H1 (cell line): ENCODE results near the gene EVC2. TPM values are rescaled to one million over a fixed set of nuclear protein-coding genes. Genes with fewer than 3 reads are reported as not detected.

Experiments used
- ASH2L ChIP-seq: fragments of 200-600, 300-600 bp; sonication (generic); IDR thresholded peaks from one replicate; pipeline ENCODE4 v1.7.1; 2017; ENCODE audit warnings: low read length
- JUND ChIP-seq: IDR thresholded peaks from 2 replicates; pipeline ENCODE4 v1.6.1; 2011; ENCODE audit warnings: mild to moderate bottlenecking, improper control_type of control experiment, low read length
- NANOG ChIP-seq: IDR thresholded peaks from 2 replicates; pipeline ENCODE4 v1.6.1; 2011; ENCODE audit warnings: low read length, low read depth, mild to moderate bottlenecking, inconsistent platforms; ENCODE audit not compliant: insufficient read depth, poor library complexity, severe bottlenecking
- RAD21 ChIP-seq, 2 experiments: IDR thresholded peaks in 1 of 2; conservative IDR thresholded peaks in 1 of 2; 2 replicates each; pipeline ENCODE4 v1.6.1; 2011; ENCODE audit warnings: low read depth in 2 of 2, low read length in 2 of 2, improper control_type of control experiment in 1 of 2, inconsistent platforms in 1 of 2, mild to moderate bottlenecking in 1 of 2, moderate library complexity in 1 of 2
- YY1 ChIP-seq: IDR thresholded peaks from 2 replicates; pipeline ENCODE4 v1.6.1; 2011; ENCODE audit warnings: low read depth, mild to moderate bottlenecking, low read length
- polyA plus RNA-seq, 7 experiments: library from polyadenylated mRNA; depleted of rRNA in 3 of 7; stranded (reverse) in 5 of 7; unstranded in 2 of 7; fragments of >200 nt in 5 of 7; fragments of 200-250 nt in 2 of 7; gene quantifications; 1 replicate in 5 of 7; 2 replicates in 1 of 7; 4 replicates in 1 of 7; pipeline versions ENCODE4 v1.2.1 to v1.2.3, GENCODE V29; 2011 to 2013; ENCODE audit warnings: missing spikeins in 2 of 7, mixed read lengths in 2 of 7
- total RNA-seq: library from RNA; stranded (reverse); fragmentation: NEBNext Ultra II Directional; extraction: Animal tissue kit (Norgen Biotek cat#: 25700); gene quantifications from 2 replicates; pipeline ENCODE4 v1.2.1, GENCODE V29; 2021

The EVC2 gene
- total and polyA plus RNA-seq, 2 of the 8 experiments (the other 6 are each of a cell fraction or from before 2014, with no cell fraction given): 0.73 to 5.9 TPM

GRCh38 chr4:5547651-5548249 lies 160.6 kb downstream of the EVC2 start (continued):
- no peak for TF ChIP-seq YY1
- TF ChIP-seq ASH2L: no peak
- TF ChIP-seq NANOG: no peak
- TF ChIP-seq RAD21 (IDR thresholded peaks at IDR 0.05 in 1 of 2, conservative IDR thresholded peaks at IDR 0.05 in 1 of 2; ENCODE audit: low read depth in 2 of 2, low read length in 2 of 2): no peak
- TF ChIP-seq JUND: no peak
